GM19438 (cell line): ENCODE data around the gene THOP1.

Experiments used
- ATAC-seq: cut with Tn5 transposase; IDR thresholded peaks from one replicate; pipeline ENCODE4 v1.9.1; 2021; ENCODE audit warnings: low read depth; ENCODE audit not compliant: unreplicated experiment

The THOP1 gene

DNA sequence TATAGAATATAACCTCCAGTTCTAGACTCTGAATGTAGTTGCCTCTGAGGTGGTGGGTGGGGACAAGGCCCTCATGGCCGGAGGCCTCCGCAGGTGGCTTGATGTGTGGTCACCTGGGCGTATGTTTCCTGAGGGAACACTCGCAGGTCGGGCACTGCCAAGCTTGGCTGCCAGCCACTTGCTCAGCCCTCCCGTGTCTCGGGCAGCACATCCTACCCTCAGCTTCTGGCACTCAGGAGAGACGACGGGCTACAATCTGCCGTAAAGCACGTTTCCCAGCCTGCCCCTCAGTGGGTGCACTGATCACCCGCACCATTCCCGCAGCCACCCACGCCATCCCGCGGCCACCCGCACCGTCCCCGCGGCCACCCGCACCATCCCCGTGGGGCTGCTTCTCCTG is 15.2 kb downstream of the THOP1 start:
- no peak for ATAC-seq

DNA sequence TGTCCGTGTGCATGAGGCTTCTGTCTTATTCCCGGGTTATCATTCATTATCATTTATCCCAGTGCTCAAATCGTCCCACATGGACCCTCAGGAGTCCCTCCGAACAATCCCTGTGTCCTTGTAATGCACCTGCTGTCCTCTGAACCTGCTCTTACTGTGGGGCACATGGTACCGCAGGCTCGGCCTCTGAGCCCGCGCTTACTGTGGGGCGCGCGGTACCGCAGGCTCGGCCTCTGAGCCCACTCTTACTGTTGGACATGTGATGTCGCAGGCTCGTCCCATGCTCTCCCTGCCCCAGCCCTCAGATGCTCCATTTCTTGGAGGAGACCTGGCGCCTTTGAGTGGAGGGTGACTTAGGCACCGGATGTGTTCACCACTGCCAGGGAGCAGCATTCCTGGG is 17.5 kb downstream of the THOP1 start:
- ATAC-seq: no peak

DNA sequence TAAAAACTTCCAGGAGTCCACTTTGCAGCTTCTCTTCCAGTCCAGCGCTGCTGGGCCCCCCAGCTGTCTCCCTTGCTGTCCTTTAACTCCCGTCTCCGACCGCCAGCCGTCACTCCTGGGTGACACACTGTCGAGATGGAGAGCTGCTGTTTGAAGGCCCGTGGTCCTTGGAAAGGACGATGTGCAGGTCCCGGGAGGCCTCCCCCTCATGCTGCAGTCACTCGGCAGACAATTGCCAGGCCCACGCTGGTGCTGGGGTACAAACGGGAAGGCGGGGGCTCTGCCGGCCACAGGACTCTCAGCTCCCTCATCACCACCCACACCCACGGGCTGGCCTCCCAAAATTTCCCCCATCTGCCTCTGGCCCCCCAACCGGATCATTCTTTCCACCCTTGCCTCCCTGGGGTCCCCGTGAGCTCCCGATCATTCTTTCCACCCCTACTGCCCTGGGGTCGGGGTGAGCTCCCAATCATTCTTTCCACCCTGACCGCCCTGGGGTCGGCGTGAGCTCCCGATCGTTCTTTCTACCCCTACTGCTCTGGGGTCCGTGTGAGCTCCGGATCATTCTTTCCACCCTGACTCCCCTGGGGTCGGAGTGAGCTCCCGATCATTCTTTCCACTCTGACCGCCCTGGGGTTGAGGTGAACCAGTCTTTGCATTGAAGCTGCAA is 18.3 kb downstream of the THOP1 start:
- no peak for ATAC-seq

DNA sequence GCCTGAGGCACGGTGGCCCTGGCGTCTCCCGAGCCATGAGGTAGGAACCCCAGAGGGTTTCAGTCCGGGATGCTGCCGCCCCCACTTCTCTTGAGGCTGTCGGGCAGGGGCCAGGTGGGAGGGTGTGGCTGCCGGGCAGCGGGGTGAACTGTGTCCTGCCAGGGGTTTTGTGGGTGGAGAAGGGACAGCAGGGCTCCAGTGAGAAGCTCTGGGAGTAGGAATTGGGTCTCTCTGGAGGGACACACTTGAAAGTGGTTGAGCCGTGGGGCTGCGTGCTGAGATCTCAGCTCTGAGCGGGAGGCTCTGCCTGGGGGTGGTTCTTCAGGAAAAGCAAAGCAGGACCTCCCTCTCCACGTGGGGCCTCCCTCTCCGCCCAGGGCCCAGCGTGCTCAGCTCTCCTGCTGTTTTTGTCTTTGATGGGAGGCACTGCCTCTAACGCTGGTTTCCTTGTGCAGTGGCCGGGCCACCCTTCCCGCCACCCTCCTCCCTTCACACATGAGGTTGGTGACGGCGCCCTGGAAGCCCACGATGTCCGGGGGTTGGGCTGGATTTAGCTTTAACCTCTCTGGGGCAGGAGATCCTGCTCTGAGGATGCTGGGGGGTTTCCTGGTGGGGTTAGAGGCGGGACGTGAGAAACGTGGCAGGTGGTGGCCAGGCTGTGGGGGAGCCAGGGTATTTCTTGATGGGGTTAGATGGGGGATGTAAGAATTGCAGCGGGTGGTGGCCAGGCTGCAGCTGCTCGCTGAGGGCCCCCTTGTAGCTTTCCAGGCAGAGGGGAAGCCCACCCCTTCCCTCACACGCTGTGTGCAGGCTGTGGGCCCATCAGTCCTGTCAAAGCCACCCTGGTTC is 19.1 kb downstream of the THOP1 start:
- ATAC-seq: no peak

DNA sequence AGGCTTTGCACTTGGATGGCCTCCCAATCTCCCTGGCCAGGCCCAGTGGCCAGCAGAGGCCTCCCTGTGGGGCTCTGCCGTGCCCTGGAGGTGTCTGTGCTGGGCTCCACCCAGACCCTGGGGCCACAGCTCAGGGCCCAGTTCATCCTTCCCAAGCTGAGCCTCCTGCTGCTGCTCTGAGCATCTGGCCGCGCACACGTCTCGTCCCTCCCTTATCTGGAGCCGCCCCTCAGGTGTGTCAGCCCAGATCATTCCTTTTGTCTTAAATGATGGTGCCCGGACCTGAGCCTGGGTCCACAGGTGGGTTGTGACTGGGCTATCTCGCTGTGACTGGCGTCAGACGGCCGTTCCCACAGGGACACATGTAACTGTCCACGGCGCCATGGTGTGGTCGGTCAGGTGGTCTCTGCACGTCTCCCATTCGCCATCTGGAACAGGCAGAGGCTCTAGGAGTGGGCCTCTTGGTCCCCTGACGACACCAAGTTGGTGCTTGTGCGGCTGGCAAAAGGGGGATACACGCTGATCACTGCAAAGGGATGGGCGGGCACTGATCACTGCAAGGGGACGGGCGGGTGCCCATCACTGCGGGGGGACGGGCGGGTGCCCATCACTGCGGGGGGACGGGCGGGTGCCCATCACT is 20.1 kb downstream of the THOP1 start:
- ATAC-seq: no peak

DNA sequence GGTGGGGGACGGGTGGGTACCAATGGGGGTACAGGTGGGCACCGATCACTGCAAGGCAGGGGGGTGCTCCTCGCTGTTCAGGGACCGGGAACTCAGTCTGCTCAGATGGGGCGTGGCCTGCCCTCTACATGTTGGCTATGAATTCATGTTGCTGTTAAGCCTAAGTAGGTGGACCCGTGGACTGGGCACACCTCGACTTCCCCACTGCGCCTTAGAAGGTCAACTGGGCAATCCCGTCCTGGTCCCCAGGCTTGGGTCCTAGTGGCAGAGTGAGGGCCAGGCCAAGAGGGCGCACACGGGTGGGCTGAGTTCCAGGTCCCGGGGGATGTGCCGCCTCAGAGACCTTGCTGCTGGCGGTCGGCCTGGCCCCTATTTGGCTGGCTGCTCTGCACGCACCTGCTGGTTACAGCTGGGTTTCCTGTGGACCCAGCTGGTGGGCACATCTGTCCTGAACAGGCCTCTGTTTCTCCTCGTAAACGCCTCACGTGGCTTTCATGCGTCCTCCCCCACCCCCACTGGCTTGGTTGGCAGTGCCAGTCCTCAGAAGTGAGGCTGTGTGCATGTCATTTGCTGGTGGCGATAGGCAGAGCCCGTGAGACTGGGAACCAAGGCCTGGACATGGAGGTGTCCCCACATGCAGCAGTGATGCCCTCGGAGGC is 20.8 kb downstream of the THOP1 start:
- no peak for ATAC-seq

DNA sequence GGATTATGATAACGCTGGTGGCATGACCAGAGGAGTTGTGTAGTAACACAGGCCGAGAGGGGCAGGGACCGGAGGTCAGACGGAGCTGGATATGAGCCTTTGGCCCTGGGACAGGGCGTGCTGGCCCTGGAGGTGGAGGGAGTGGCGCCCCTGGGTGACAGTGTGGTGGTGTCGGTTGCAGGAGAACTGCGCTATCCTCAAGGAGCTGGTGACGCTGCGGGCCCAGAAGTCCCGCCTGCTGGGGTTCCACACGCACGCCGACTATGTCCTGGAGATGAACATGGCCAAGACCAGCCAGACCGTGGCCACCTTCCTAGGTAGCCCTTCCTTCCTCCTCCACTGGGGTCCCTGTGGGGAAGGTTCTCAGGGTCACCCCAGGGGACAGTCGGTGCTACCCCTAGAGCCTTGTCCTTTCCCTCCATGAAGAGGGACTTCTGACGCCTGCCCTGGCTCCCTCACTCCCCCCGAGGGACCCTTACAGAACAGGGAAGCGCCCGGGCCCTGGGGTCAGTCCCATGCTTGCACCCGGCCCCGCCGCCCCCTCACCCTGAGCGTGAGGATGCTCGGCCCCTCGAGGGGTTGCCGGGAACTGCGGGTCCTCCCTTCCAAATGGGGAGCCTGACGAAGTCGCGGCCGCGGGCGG is 21.6 kb downstream of the THOP1 start:
- ATAC-seq: no peak

DNA sequence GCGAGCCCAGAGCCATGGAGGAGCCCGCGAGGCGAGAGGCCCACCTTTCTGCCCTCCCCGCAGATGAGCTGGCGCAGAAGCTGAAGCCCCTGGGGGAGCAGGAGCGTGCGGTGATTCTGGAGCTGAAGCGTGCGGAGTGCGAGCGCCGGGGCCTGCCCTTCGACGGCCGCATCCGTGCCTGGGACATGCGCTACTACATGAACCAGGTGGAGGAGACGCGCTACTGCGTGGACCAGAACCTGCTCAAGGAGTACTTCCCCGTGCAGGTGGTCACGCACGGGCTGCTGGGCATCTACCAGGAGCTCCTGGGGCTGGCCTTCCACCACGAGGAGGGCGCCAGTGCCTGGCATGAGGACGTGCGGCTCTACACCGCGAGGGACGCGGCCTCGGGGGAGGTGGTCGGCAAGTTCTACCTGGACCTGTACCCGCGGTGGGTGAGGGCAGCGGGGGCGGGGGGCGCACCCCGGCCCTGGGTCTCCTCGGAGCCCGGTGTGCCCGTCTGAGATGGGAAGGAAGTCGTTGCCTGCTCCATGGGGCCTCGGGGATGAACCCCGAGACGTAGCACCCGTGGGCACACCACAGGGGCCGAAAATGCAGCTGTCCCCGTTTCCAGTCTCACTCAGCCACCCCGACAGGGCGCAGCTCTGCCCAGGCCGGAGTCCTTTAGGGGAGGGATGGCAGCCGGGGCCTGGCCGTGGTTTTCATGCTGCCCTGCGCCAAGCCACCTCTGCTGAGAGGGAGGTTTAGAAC is 22.3 kb downstream of the THOP1 start:
- ATAC-seq: no peak

DNA sequence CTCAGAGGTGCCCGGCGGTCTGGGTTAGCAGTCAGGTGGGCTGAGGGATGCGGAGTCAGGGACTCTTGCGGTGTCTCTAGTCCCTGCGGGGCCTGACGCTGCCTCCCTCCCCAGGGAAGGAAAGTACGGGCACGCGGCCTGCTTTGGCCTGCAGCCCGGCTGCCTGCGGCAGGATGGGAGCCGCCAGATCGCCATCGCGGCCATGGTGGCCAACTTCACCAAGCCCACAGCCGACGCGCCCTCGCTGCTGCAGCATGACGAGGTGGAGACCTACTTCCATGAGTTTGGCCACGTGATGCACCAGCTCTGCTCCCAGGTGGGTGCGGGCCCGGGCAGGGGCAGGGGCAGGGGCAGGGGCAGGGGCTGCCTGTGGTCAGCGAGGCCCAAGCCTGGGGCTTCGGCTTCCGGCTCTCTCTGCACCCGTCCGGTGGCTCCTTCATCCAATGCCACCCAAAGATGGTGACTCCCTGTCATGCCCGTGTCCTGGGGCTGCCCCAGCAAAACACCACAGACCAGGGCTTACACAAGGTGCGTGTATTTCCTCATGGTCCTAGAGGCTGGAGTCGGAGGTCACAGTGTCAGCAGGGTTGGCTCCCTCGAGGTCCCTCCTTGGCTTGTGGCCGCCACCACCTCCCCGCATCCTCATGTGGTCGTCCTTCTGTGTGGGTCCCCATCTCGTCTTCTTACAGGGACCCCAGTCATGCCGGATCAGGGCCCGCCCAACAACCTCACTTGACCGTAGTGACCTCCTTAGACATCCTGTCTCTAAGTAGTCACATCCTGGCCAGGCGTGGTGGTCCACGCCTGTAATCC is 23.0 kb downstream of the THOP1 start:
- no peak for ATAC-seq

DNA sequence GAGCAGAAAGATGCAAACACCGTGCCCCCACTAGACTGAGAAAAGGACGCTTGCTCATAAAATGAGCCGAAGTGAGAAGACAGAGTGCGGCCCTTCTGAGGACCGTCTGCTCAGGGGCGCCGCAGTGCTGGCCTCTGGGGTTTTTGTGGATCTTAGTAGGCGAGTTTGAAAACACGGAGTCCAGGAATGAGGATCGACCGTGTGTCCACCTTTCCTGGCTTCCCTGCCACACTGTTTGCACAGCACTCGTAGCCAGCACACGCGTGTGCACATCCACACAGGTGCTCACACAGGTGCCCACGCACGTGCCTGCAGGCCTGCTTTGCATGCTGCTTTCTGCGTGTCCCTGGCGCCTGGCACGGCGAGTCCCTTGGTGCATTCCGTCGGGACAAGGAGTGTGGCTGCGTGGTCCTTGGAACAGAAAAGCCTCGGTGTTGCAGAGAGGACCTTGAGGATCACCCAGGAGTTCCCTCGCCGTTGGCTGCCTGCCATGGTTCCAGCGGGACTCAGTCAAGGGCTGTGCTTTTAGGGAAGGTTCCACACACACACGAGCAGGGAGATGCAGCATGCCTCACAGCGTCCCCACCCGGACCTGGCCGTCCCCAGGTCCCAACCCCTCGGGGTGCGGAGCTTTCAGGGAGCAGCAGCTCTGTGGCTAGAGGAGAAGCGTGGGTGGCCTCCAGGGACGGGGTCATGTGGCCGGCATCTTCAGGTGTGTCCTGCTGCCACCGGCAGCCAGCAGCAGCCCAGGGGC is 24.3 kb downstream of the THOP1 start:
- ATAC-seq: no peak

DNA sequence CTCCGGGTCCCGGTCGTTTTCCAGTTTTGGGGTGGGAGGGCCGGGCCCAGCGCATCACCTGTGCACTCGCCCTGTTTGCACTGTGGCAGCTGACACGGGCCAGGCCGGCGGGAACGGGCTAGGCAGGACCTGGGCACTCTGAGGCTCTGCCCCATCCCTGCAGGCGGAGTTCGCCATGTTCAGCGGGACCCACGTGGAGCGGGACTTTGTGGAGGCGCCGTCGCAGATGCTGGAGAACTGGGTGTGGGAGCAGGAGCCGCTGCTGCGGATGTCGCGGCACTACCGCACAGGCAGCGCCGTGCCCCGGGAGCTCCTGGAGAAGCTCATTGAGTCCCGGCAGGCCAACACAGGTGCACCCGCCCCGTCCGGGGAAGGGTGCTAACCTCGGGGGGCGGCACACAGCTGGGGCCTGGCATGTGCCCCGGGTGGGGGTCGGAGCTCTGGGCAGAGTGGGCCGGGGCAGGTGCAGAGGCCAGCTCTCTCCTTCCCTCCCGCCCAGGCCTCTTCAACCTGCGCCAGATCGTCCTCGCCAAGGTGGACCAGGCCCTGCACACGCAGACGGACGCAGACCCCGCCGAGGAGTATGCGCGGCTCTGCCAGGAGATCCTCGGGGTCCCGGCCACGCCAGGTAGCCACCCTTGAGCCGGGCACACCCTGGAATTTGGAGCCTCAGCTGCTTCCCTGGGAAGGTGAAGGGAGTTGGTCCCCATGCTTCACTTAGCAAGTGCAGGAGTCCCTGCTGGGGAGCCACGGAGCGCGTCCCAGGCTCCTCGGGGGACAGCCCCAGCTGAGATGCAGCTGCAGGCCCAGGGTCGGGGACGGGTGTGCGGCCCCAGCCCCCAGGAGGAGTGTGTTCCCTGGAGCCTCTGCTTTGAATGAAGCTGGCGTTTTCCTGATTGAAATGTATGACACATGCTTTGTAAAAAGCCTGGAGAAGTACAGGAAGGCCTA is 25.1 kb downstream of the THOP1 start:
- ATAC-seq: no peak

DNA sequence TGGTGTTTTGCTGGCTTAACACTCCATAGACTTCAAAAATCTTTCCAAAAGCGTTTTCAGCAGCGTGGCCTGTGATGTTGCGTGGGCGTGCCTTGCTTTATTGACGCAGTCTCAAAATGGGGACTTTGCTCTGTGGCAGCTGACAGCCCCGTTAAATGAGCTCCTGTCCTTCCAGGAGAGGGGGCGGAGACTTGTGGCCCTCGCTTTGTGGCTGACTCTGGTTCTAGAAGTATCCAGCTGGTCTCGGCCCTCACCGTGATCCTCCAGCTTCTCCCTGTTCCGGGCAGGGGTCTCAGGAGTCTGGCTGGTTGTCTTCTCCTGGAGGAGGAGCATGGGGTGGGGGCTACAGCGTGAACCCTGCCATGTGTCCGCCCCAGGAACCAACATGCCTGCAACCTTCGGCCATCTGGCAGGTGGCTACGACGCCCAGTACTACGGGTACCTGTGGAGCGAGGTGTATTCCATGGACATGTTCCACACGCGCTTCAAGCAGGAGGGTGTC is 26.0 kb downstream of the THOP1 start:
- no peak for ATAC-seq

DNA sequence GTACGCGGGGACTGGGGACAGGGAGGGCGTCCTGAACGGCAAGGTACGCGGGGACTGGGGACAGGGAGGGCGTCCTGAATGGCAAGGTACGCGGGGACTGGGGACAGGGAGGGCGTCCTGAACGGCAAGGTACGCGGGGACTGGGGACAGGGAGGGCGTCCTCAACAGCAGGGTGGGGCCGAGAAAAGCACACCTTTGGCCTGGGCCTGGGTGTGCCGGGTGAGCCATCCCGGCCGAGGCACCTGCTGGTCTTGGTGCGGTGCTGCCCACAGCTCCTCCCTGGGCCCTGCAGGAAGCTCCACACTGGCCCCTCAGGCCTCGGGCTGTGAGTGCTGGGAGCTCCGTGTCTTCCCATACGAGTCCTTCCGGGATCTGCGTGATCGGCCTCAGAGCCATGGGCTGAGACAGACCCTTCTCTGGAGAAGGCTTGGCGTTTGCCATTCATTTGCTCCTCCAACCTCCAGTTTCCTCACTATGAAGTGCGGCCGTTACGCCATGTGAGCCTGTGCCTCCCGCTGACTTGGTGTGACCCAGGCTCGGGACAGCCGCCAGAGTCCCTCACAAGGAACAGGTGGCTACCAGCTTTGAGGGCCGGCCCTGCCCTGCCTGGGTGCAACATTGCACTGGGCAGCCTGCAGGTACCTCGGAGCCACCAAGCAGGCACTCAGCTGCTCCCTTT is 26.6 kb downstream of the THOP1 start:
- ATAC-seq: no peak

DNA sequence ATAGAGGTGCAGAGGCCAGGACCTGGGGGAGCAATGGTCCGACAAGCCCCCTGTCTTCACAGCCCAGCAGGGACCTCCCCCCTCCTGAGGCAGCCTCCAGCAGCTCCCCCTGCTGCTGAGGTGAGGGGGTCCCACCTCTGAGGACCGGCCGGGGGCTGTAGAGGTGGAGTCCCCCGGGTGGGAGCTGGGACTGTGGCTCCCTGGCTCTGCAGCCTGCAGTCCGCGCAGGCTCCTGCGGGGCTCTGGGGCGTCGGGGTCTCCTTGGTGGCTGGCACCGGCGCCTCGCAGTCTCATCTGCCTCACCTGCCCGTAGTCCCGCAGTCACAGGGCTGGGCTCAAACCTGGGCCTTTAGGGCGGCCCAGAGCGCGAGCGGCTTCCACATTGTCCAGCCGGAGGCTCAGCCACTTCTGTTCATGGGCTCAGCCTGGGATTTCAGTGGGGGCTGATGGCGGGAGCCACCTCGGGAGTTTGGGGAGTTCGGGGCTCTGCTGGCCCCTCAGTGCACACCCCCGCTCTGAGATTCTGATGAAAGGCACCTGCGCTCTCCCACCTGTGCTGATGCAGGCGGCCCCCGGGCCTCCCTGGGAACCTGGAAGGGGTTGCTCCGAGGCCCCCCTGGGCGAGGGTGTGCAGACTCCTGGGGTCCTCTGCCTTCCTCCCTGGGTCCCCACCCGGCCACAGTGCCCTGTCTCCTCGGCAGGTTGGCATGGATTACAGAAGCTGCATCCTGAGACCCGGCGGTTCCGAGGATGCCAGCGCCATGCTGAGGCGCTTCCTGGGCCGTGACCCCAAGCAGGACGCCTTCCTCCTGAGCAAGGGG is 27.3 kb downstream of the THOP1 start:
- no peak for ATAC-seq

DNA sequence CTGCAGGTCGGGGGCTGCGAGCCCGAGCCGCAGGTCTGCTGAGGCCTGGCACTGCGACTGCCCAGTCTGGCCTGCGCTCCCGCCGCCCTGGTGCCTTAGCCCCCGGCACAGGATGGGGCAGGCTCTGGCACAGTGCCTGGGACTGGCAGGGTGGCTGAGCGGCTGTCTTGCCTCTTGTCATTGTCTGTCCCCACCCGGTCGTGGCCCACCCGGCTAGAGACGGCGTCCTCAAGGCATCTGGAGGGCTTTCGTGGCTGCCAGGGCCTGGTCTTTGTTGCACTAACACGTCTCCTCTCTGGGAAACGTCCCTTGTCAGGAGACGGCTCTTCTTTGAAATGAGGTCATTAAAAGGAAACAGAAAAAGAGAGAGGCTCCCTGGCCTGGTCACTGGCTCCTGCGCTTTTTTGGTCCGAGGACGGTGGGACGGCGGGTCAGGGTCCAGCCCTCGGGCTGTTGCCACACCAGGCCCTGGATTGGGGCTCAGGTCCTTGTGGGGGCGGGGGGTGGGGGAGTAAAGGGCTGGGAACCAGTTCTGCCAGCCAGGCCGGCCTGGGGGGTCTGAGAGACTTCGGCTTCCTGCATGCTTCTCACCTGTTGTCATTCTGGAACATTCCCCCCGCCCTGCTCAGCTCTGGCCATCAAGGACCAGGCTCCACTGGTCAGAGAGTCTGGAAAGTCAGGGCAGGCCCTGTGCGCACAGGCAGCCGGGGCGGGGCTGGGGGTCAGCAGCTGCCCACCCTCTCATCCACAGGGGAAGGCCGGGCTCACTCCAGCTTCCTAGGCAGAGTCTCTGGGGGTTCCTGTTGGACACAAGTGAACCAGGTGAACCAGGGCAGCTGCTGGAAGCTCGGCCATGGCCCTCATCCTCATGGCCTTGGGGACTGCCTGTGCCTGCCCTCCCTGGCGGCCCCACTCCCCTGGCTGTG is 28.2 kb downstream of the THOP1 start:
- ATAC-seq: no peak
